HG02885 (cell line): ENCODE results near the gene PRCD.

ENCODE experiments used
- ATAC-seq: cut with Tn5 transposase; IDR thresholded peaks from one replicate; pipeline ENCODE4 v1.9.1; 2021; ENCODE audit warnings: mild to moderate bottlenecking; ENCODE audit not compliant: unreplicated experiment, poor library complexity

The PRCD gene

DNA sequence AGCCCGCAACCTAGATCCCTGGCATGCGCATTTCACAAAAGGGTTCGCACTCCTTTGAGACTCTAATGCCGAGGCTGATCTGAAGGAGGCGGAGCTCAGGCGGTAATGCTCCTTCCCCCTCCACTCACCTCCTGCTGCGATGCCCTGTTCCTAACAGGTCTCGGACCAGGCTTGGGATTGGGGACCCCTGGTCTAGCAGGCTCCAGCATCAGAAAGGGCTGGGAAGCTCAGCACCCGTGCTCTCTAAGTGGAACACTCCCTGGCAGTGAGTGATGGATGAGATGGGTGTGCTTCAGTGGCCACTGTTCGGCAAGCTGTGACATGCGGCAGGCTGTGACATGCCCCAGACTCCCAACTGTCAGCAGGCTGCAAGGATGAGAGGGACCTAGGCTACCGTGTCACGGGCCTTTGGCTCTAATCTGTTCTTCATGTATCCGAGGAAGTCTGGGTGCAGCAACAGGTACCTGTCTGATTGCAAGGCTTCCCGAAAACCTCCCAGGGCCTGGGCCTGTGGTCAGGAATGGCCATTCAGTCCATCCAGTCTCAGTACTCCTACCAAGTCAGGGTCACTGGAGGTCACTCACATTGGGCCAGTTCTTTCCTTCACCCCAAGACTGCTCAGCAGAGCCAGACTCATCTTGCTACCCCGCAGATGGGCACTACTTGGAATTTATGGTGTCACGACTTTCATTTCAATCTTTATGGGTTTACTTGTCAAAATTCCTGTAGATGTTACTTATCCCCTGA lies 47.1 kb downstream of the PRCD start:
- no peak for ATAC-seq

GRCh38 chr17:76588182-76588581 lies 48.3 kb downstream of the PRCD start:
- ATAC-seq = no peak

DNA sequence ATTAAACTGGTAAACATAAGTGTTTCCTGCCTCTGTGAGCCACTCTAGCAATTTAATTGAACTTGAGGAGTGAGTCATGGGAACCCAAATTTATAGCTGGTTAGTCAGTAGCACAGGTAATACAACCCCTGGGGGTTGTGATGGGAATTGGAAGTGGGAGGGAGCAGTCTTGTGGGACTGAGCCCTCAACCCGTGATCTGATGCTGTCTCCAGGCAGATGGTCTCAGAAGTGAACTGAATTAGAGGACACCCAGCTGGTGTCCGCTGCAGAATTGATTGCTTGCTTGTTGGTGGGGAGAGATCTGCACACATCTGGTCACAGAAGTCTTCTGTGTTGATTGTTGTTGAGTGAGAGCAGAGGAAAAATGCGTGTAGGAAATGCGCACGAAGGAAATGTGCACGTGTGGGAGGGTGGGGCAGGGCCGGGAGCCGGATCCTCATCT lies 53.6 kb downstream of the PRCD start:
- ATAC-seq = no peak

- no peak for ATAC-seq
Measured at GRCh38 chr17:76593959-76594358, 54.1 kb downstream of the PRCD start.

DNA sequence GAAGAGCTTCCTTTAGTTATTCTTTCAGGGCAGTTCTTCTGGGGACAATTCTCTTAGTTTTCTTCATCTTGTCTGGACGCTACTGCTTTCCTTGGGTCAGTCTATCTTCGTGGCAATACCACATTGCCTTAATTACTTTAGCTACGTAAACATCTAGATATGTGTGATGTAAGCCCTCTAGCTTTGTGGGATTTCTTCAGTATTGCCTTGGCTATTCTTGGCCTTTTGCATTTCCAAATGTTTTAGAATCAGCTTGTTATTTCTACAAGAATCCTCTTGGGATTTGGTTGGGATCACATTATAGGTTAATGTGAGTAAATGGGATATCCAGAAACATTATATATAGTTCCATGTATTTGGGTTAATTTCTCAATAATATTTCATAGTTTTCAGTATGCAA lies 54.8 kb downstream of the PRCD start:
- ATAC-seq = no peak
